ENCODE measurements around the gene TMEM235.
"Not testable (repeated sequence)": the region's sequence is repeated elsewhere in the genome, so short reads cannot be mapped to it uniquely, and the experiment has no call there.

TMEM235 gene

DNA sequence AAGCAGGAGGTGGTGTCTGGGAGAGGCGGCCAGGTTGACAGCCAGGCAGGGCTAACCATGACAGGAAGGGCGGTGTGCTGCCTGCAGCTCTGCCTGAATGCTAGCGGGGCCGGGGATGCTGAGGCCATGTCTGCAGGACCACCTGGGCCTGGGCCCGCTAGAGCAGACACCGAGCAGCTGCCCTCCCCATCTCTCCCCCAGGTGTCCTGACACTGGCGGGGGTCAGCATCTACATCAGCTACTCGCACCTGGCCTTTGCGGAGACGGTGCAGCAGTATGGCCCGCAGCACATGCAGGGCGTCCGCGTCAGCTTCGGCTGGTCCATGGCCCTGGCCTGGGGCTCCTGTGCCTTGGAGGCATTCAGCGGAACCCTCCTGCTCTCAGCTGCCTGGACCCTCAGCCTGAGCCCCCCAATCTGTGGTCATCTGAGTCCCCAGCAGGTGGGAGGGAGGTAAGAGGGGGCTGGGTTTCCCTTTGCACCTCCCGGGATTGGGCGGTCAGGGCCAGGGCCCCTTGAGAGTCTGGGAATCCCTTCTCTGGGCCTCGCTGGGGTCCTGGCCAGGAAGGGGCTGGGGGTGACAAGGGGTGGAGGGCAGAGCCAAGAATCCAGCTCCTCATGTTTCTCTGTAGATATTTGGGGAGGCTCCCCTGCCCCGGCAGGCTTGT lies 7.5 kb downstream of the TMEM235 start:
- no peak for DNase-seq

- DNase-seq, result no peak
Measured at GRCh38 chr17:78239489-78239931, 8.1 kb downstream of the TMEM235 start.

- DNase-seq, result no peak
Measured at GRCh38 chr17:78240012-78240655, 8.7 kb downstream of the TMEM235 start.

DNA sequence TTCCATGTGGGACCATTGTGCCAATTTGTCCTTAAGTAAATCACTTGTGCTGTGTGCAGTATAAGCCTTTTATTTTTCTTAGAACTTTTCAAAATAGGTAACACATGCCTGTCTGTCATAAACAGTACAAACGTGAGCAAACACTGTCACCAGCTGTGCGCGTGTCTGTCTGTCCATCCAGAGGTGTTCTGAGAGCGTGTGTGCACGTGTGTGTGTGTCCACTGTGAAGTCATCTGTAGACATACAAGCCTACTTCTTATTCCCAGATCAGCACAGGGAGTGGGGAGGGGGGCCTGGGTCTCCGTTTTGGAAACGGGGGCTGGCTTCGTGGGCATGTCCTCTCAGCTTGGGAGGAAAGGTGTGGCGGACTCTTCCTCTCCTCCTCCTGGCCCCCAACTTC lies 9.4 kb downstream of the TMEM235 start:
- no peak for DNase-seq

DNA sequence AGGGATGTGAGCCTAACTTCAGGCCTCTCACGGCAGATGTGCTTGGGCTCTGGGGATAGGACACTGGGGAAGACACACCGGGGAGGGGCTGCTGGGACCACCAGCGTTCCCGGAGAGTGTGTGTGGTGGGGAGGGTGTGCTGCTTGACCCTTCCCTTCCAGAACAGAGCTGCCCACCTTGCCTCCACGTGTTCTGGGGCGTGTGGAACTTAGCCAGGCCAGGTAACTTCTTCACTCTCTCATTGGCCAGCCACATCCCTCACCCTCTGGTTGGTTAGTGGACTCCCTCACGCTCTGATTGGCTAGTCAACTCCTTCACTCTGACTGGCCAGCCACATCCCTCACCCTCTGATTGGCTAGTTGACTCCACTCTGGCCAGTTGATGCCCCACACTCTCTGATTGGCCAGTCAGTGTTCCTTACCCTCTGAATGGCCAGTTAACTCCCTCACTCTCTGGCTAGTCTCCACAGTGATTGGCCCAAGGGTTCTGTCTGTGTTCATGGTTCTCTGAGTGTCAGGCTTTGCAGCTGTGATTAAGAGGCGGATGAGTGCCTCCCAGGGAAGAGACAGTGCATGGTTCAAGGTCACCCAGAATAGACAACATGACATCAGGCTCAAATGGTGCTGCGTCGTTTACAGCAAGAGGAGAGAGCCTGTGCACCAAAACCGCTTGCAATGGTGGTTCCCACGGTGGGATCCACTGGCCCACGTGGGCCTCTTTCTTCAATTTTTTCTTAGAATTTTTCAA lies 10.0 kb downstream of the TMEM235 start:
- no peak for DNase-seq

DNA sequence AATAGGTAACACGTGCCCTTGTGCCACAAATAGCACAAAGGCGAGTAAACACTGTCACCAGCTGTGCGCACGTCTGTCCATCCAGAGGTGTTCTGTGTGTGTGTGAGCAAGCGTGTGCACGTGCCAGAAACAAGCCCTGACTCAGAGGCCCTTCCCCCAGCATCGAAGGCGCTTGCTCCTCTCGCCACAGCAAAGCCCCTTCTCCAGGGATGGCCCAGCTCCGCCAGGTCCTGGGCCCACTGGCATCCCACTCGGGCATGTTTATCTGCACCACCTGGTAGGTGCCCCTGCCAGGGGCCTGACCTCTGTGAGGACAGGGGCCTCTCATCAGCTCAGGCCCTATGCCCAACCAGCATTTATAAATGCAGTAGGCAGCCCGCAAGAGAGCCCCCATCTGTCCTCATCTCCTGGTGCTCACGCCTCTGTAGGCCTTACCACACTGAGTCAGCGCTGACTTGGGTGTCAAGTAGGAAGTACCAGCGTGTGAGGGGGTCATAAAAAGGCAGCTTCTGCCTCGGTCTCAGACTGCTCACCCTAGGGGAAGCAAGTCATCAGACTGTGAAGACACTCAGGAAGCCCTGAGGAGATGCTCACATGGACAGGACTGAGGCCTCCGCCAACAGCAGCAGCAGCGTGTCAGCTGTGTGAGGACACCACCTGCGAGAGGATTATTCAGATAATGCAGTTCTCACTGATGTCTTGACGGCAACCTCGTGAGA lies 10.8 kb downstream of the TMEM235 start:
- DNase-seq, result no peak

- no peak for DNase-seq
Measured at GRCh38 chr17:78247304-78247703, 15.9 kb downstream of the TMEM235 start.

DNA sequence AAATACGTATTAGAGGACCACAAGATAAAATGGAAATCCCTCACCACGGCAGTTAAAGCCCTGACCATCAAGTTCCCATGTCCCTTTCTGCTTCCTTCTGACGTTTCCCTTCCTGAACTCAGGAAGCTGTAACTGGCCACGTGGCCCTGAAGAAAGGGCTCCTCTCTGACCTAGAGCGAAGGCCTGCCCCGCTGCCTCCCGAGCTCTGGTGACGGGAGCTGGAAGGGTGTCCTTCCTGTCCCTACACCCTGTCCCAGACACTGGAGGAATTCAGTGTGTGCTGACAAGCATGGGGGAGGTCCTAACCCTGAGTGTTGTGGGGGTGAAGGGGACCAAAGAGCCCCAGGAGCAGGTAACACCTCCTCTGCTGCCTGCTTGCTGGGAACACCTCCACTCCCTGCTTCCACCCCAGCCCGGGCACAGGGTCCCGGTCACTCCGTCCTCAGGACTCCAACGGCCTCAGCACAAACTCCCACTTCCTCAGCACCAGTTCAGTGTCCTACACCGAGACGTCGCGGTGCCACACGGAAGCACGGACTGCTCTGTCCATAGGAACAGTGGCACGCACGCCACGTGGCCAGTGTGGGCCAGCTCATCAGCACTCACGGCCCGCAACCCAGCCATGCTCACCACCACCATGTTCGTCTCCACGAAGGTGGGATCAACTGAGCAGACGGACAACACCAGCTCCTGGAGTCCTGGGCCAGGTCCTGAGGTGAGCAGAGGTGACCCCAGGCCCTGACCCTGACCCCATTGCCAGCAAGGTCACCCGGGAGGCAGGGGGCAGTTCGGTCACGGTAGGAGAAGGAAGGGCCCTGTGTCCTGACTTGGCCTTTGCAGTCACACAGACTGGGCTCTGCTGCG lies 16.9 kb downstream of the TMEM235 start:
- no peak for DNase-seq

DNA sequence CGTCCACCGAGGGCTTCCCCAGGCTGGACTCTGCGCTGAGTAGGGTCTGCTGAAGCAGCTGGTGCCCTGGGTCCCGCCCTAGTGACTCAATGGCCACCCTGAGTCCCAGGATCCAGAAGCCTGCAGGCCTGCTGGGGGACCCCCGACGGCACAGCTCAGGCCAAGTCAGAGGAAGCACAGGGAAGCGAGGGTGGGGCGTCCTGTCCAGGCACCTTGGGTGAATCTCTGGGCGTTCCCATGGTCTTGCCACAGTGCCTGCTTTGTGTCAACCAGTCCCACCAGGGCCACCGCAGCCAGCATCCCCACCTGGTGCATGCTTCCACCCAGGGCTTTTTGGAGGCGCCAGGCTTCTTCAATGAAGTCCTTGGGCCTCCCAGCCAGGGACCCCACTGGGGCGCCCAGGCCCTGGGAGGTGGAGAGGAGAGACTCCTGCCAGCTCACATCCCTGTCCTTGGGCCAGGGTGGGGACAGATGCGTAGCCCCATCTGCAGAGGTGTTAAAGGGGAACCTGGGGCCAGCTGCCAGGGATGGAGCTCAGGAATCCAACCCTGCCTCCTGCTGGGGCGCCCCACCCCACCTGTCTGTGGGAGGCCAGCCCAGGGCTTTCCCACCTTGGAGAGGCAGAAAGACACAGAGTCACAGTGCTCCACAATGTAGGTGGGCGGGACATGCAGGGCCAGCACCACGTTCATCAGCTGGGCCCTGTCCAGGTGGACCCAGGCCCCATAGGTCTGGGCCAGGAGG lies 17.8 kb downstream of the TMEM235 start:
- no peak for DNase-seq

DNA sequence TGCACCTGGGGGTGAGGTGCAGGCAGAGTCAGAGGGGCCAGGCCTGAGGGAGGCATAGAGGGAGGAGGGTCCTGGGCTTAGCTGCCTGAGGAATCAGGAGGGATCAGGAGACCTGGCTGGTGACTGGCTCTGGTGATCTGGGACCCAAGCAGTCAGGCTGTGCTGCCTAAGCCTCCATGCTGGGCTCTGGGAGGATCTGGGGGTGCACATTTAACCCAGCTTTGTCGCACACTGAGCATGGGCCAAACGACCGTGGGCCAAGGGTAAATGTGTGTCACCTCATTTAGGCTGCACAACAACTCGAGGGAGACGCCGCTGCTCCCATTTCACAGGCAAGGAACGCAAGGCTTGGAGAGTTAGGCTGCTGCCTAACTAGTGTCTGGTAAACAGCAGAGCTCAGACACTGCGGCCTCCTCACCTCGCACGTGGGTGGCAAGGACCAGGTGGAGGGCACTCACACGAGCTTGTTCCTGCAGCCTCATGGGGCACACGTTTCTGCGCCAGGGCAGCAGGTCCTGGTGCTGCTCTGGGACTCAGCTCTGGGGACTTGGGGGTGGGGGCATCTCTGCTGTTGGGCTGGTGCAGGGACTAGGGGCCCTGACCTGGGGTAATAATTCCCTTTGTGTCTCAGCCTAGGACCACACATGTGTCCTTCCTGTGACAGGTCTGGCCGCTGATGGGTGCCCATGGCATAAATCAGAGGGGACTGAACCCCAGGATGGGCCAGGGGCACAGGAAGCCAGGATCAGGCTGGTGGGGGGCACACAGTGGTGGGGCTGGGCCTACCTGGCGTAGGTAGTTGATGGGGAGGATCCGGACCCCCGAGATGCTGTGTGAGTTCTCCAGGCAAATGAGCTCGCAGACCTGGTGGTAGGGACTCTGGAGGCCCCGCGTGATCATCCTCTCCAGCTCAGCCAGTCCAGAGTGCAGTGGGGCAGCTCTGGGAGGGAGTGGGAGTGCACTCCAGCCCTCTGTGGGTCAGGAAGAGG lies 18.7 kb downstream of the TMEM235 start:
- DNase-seq, result no peak

GRCh38 chr17:78250891-78251772 lies 19.7 kb downstream of the TMEM235 start:
- DNase-seq, result peak; percentile 76

- DNase-seq, result no peak
Measured at GRCh38 chr17:78251773-78252103, 20.3 kb downstream of the TMEM235 start.

DNA sequence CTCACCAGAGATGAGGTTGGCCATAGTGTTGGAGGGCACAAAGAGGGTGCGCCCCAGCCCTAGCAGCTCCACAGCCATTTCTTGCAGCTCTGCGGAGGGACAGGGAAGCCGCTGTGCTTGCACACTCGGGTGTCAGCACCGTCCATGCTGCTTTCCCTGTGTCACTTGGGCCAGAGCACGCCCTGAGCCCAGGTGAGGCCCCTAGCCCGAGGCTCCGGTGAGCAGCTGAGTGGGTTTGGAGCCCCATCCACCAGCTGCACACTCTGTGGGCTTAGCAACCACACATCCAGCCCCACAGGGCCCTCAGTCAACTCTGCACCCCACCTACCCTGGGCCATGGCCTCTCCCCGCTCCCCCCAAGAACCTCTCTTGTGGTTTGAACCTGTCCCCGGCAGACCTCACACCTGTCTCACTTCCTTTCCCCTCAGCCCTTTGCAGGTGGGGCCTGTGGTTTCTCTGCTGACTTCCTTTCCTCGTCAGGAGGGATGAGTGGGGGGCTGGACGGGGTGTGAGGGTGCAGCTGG lies 20.7 kb downstream of the TMEM235 start:
- peak; percentile 26 for DNase-seq

- no peak for DNase-seq
Measured at GRCh38 chr17:78252701-78253635, 21.5 kb downstream of the TMEM235 start.

DNA sequence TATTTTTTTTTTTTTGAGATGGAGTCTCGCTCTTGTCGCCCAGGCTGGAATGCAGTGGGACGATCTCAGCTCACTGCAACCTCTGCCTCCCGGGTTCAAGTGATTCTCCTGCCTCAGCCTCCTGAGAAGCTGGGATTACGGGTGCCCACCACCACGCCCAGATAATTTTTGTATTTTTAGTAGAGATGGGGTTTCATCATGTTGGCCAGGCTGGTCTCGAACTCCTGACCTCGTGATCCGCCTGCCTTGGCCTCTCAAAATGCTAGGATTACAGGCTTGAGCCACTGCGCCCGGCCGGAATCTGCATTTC lies 22.2 kb downstream of the TMEM235 start:
- not testable (repeated sequence) for DNase-seq

GRCh38 chr17:78253946-78254672 lies 22.7 kb downstream of the TMEM235 start:
- peak; percentile 80 for DNase-seq

DNA sequence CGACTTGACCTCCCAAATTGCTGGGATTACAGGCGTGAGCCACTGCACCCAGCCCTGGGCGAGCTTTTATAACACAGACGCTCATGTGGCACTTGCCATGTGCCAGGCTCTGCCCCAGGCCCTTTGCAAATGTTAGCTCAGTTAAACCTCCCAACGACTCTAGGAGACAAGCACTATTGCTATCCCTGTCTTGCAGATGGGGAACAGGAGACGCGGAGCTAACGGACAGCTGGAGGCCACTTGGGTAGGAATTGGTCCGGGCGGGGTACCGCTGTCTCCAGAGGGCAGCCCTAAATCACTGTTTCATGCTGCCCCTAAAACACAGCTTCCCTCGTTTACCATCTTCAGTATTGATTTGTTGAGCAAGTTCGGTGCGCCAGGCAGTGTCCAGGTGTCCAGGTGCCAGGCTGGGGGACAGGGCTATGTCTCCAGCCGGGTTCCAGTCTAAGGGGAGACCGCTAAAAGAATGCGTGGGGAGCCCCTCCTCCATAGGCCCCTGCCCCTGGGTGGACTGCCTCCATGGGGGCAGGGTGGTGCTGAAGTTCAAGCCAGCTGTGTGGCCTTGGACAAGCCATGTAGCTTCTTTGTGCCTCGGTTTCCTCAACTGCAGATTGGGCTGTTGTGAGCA lies 23.7 kb downstream of the TMEM235 start:
- no peak for DNase-seq
